HG02943 (cell line): ENCODE results near the gene INPP5A.
"Not testable (repeated sequence)": the region's sequence is repeated elsewhere in the genome, so short reads cannot be mapped to it uniquely, and the experiment has no call there.

Experiments
- ATAC-seq: cut with Tn5 transposase; IDR thresholded peaks from one replicate; pipeline ENCODE4 v1.9.1; 2021; ENCODE audit warnings: mild to moderate bottlenecking, low read depth, moderate library complexity; ENCODE audit not compliant: unreplicated experiment

The INPP5A gene

GRCh38 chr10:132559538-132559937 is 22.0 kb downstream of the INPP5A start:
- ATAC-seq = no peak

- no peak for ATAC-seq
These were observed 22.7 kb downstream of the INPP5A start for GRCh38 chr10:132560241-132560731.

DNA sequence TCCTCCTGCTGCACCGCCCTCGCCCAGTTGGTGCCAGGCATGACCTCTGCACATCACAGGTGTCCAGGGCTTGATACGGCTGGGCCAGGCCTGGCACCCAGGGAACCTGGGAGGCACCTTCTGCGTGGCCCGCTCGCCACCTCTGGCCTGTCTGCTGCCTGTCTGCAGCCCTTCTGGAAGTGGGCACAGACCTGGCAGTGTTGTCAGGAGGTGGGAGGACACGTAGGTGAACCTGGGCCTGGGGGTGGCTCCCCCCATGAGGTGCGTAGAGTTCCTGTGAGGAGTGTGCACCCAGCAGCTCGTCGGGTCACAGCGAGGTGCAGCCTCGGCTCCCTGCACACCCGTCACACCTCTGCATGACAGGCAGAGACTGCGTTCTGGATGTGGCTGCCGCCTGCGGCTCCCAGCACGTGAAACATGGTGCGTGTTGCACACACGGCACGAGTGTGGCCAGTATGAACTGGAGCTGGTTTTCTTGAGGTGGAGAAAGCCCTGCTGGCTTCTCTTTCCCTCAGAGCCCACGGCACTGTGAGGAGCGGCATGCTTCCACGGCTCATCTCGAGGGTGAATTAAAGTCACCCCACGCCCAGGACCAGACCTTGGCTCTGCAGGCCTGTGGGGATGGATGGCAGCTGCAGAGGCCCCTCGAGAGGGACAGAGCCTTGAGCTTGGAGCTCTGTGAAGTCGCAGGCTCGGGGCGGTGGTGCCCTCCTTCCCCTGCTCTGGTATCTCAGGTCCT is 24.8 kb downstream of the INPP5A start:
- ATAC-seq = no peak

DNA sequence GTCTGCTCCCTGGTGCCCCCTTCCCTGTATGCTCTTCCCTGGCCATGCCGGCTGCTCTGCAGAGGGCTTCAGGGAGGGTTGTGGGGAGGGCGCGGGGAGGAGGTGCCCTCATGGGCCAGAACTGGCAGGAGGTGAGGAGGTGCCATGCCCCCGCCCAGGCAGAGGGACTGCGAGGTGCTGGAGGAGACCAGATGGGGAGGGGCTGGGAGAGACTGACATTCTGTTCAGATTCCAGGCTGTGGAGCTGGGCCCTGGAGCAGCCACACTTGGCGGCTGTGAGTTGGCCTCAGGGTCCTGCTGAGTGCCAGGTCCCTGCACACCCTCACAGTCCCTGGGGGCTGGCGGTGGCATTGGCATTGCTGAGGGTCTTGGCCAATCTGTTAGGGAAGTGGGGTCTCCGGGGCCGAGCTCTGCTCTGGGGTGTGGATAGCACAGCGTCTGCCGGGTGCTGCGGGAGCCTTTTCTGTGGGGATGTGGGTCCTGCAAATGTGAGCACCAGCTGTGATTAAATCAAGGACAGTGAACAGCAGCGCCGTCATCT is 25.4 kb downstream of the INPP5A start:
- ATAC-seq = no peak

GRCh38 chr10:132563485-132564248 is 26.1 kb downstream of the INPP5A start:
- ATAC-seq = peak; percentile 78

DNA sequence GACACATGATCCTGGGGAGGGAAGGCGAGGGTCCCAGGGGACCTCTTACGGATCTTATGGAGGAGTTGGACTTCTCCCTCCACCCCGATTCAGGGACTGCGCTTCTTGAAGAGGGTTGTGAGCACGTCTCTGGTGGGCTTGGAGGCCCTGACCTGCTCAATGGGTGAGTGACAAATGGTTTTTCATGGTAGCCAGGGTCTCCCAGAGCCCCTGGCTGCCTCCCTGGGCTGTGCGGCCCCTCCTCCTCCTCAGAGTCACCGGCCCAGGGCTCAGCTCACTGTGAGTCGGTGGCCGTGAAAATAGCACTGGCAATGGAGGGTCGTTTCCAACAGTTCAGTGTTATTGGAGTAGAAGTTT is 26.6 kb downstream of the INPP5A start:
- no peak for ATAC-seq

- no peak for ATAC-seq
These were observed 27.1 kb downstream of the INPP5A start for GRCh38 chr10:132564690-132565089.

DNA sequence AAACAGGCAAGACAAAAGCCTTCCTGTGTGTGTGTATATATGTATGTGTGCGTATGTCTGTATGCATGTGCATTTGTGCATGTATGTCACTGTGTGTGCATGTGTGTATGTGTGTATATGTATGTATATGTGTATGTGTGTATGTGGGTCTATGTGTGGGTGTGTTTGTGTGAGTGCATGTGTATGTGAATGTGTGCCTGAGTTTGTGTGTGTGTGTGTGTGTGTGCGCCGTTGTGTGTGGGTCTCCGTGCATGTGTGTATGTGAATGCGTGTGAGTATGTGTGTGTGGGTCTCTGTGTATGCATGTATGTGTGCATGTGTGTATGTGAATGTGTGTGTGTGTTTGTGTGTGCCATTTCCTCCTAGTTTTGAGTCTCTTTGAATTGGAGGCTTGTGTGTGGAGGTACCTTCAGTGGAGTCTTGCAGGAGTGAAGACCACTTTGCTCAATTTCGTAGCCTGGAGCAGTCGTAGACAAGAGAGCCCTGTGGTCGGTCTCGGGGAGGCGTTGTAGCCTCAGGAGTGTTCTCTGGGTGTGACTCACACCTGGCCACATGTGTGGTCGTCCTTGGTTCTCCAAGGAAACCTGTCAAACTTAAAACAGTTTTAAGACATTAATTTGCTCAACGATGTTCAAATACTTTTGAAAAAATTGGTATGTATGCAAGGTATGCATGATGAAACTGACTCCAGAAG is 28.1 kb downstream of the INPP5A start:
- ATAC-seq = no peak

- no peak for ATAC-seq
These were observed 29.3 kb downstream of the INPP5A start for GRCh38 chr10:132566892-132567291.

- ATAC-seq = no peak
These were observed 32.7 kb downstream of the INPP5A start for GRCh38 chr10:132570265-132570664.

GRCh38 chr10:132570771-132571649 is 33.4 kb downstream of the INPP5A start:
- ATAC-seq = peak; percentile 51

GRCh38 chr10:132571650-132572544 is 34.3 kb downstream of the INPP5A start:
- peak; percentile 65 for ATAC-seq

GRCh38 chr10:132572545-132572937 is 35.0 kb downstream of the INPP5A start:
- ATAC-seq = no peak

- ATAC-seq = not testable (repeated sequence)
These were observed 35.4 kb downstream of the INPP5A start for GRCh38 chr10:132572946-132573345.

GRCh38 chr10:132574288-132574687 is 36.7 kb downstream of the INPP5A start:
- no peak for ATAC-seq

- no peak for ATAC-seq
These were observed 37.3 kb downstream of the INPP5A start for GRCh38 chr10:132574783-132575319.

GRCh38 chr10:132575320-132576201 is 38.0 kb downstream of the INPP5A start:
- ATAC-seq = no peak
